Fibroblast of skin of left quadriceps (primary cell): ENCODE results near the gene OR12D1.

ENCODE experiments used
- DNase-seq, 2 experiments: peaks; one replicate each; pipeline ENCODE4 v3.0.0-alpha.2; 2013; ENCODE audit warnings: low read depth in 2 of 2

The OR12D1 gene

DNA sequence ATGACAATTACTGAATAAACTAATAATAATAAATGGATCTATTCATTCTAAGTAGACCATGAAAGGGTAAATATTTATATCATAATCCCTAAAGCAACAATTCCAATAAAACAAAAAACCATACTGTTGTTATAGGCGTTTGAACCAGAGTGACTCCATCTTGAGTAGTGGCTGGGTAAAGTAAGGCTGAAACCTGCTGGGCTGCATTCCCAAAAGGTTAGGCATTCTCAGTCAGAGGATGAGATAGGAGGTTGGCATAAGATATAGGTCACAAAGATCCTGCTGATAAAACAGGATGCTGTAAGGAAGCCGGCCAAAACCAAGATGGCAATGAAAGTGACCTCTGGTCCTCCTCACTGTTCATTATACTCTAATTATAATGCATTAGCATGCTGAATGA is 50.6 kb downstream of the OR12D1 start:
- DNase-seq = no peak

DNA sequence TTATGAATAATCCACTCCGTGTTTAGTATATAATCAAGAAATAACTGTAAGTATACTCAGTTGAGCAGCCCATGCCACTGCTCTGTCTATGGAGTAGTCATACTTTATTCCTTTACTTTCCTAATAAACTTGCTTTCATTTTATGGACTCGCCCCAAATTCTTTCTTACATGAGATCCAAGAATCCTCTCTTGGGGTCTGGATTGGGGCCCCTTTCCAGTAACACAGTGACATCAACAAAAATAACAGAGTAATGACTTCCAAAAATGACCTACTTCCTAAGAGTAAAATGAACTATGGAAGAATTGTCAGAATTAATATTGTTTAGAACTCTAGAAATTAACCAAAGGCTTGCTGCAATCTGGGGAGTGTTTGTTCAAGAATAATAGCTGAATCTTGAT is 51.1 kb downstream of the OR12D1 start:
- DNase-seq = no peak

DNA sequence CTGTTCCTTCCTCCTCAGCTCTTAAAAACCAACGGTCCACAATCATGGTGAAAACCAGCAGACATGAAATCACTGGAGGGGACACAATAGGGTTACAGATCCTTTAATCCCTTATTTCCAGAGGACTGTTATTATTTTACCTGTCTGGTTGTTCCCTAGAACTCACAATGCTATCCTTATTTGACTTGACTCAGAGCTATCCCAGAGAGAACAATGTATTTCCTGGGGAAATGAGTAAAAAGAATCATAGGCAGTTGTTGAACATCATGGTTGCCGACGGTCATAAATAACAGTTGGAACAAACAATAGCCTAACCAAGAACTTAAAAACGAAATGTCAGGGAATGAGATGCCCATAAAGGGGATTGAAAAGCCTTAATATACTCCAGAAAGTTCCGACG is 51.5 kb downstream of the OR12D1 start:
- DNase-seq = no peak
